Activated naive CD4-positive, alpha-beta T cell treated with anti-CD3 and anti-CD28 coated beads, Interleukin-2, amount 50 U/mL, for 24 hours (primary cell): Measurements from ENCODE around the gene CALM1.
A peak's percentile ranks its signal among the peaks of the same experiment; 100 is the strongest.
"Not testable (repeated sequence)": the region's sequence is repeated elsewhere in the genome, so short reads cannot be mapped to it uniquely, and the experiment has no call there.

Experiments
- H3K27ac Mint-ChIP-seq: one replicate; pipeline ENCODE4 v1.8.0; 2021; ENCODE audit warnings: mild to moderate bottlenecking, mixed read lengths
- H3K27me3 Mint-ChIP-seq: one replicate; pipeline ENCODE4 v1.8.0; 2021; ENCODE audit warnings: mixed read lengths
- H3K36me3 Mint-ChIP-seq: one replicate; pipeline ENCODE4 v1.8.0; 2021; ENCODE audit warnings: mixed read lengths
- H3K4me1 Mint-ChIP-seq: one replicate; pipeline ENCODE4 v1.8.0; 2021; ENCODE audit warnings: mixed read lengths
- H3K4me3 Mint-ChIP-seq: one replicate; pipeline ENCODE4 v1.8.0; 2021; ENCODE audit warnings: mild to moderate bottlenecking, mixed read lengths
- H3K9me3 Mint-ChIP-seq: one replicate; pipeline ENCODE4 v1.8.0; 2021; ENCODE audit warnings: mixed read lengths

CALM1 gene

GRCh38 chr14:90379106-90379505 is 17.7 kb upstream of the CALM1 start:
- Mint-ChIP-seq H3K27me3 (no peaks in the 10 kb centered on the region), H3K9me3 (no peaks in the 10 kb centered on the region), H3K4me3 (no peak overlapping the region), H3K27ac (peak overlapping the region; percentile 54), H3K36me3 (no peaks in the 10 kb centered on the region), H3K4me1 (peaks cover 3% of the 10 kb centered on the region)

- no peaks in the 10 kb centered on the region for H3K9me3 Mint-ChIP-seq
- H3K27ac Mint-ChIP-seq = peak overlapping the region; percentile 5
- no peak overlapping the region for H3K4me3 Mint-ChIP-seq
Measured at GRCh38 chr14:90381011-90381786, 15.6 kb upstream of the CALM1 start.

GRCh38 chr14:90381999-90382451 is 14.8 kb upstream of the CALM1 start:
- no peak overlapping the region for H3K27ac Mint-ChIP-seq
- no peaks in the 10 kb centered on the region for H3K27me3 Mint-ChIP-seq
- no peaks in the 10 kb centered on the region for H3K36me3 Mint-ChIP-seq
- no peaks in the 10 kb centered on the region for H3K9me3 Mint-ChIP-seq
- H3K4me1 Mint-ChIP-seq = peaks cover 22% of the 10 kb centered on the region
- no peak overlapping the region for H3K4me3 Mint-ChIP-seq

More at GRCh38 chr14:90381011-90381786, 15.6 kb upstream of the CALM1 start:
- H3K27me3 Mint-ChIP-seq = no peaks in the 10 kb centered on the region
- H3K4me1 Mint-ChIP-seq = peaks cover 18% of the 10 kb centered on the region
- H3K36me3 Mint-ChIP-seq = no peaks in the 10 kb centered on the region

GRCh38 chr14:90382491-90383125 is 14.2 kb upstream of the CALM1 start:
- H3K36me3 Mint-ChIP-seq = no peaks in the 10 kb centered on the region
- no peaks in the 10 kb centered on the region for H3K9me3 Mint-ChIP-seq
- no peaks in the 10 kb centered on the region for H3K27me3 Mint-ChIP-seq
- H3K27ac Mint-ChIP-seq = no peak overlapping the region
- peaks cover 22% of the 10 kb centered on the region for H3K4me1 Mint-ChIP-seq
- no peak overlapping the region for H3K4me3 Mint-ChIP-seq

- H3K9me3 Mint-ChIP-seq = no peaks in the 10 kb centered on the region
- no peaks in the 10 kb centered on the region for H3K27me3 Mint-ChIP-seq
- peaks cover 23% of the 10 kb centered on the region for H3K4me1 Mint-ChIP-seq
- no peak overlapping the region for H3K27ac Mint-ChIP-seq
- H3K36me3 Mint-ChIP-seq = no peaks in the 10 kb centered on the region
- H3K4me3 Mint-ChIP-seq = no peak overlapping the region
Measured at GRCh38 chr14:90383126-90383730, 13.6 kb upstream of the CALM1 start.

- H3K36me3 Mint-ChIP-seq = no peaks in the 10 kb centered on the region
- no peak overlapping the region for H3K4me3 Mint-ChIP-seq
- no peaks in the 10 kb centered on the region for H3K27me3 Mint-ChIP-seq
- H3K9me3 Mint-ChIP-seq = no peaks in the 10 kb centered on the region
- H3K4me1 Mint-ChIP-seq = peaks cover 30% of the 10 kb centered on the region
- no peak overlapping the region for H3K27ac Mint-ChIP-seq
Measured at GRCh38 chr14:90383731-90384542, 12.9 kb upstream of the CALM1 start.

- Mint-ChIP-seq H3K27ac (no peak overlapping the region), H3K4me1 (peaks cover 36% of the 10 kb centered on the region), H3K27me3 (no peaks in the 10 kb centered on the region), H3K4me3 (no peak overlapping the region), H3K9me3 (no peaks in the 10 kb centered on the region), H3K36me3 (no peaks in the 10 kb centered on the region)
Measured at GRCh38 chr14:90384543-90384911, 12.3 kb upstream of the CALM1 start.

GRCh38 chr14:90386321-90386720 is 10.5 kb upstream of the CALM1 start:
- Mint-ChIP-seq H3K4me1 (peaks cover 40% of the 10 kb centered on the region), H3K27me3 (no peaks in the 10 kb centered on the region), H3K36me3 (no peaks in the 10 kb centered on the region)

GRCh38 chr14:90387206-90387760 is 9.5 kb upstream of the CALM1 start:
- no peaks in the 10 kb centered on the region for H3K36me3 Mint-ChIP-seq

More at GRCh38 chr14:90386321-90386720, 10.5 kb upstream of the CALM1 start:
- Mint-ChIP-seq H3K4me3 (no peak overlapping the region), H3K9me3 (no peaks in the 10 kb centered on the region), H3K27ac (peak overlapping the region; percentile 66)

GRCh38 chr14:90388437-90388836 is 8.4 kb upstream of the CALM1 start:
- Mint-ChIP-seq H3K4me1 (peaks cover 40% of the 10 kb centered on the region), H3K36me3 (no peaks in the 10 kb centered on the region), H3K27me3 (no peaks in the 10 kb centered on the region), H3K4me3 (no peak overlapping the region), H3K27ac (peak overlapping the region; percentile 87), H3K9me3 (no peaks in the 10 kb centered on the region)

More at GRCh38 chr14:90387206-90387760, 9.5 kb upstream of the CALM1 start:
- Mint-ChIP-seq H3K27ac (no peak overlapping the region), H3K4me1 (peaks cover 40% of the 10 kb centered on the region), H3K4me3 (no peak overlapping the region), H3K27me3 (no peaks in the 10 kb centered on the region), H3K9me3 (no peaks in the 10 kb centered on the region)

GRCh38 chr14:90388982-90389381 is 7.8 kb upstream of the CALM1 start:
- Mint-ChIP-seq H3K27ac (peak overlapping the region; percentile 87), H3K4me3 (peak overlapping the region; percentile 9), H3K36me3 (no peaks in the 10 kb centered on the region), H3K27me3 (no peaks in the 10 kb centered on the region), H3K4me1 (peaks cover 39% of the 10 kb centered on the region), H3K9me3 (no peaks in the 10 kb centered on the region)

GRCh38 chr14:90393966-90394365 is 2.9 kb upstream of the CALM1 start:
- Mint-ChIP-seq H3K4me1 (peaks cover 19% of the 10 kb centered on the region), H3K4me3 (no peak overlapping the region), H3K36me3 (peaks cover 3% of the 10 kb centered on the region), H3K27me3 (no peaks in the 10 kb centered on the region), H3K9me3 (no peaks in the 10 kb centered on the region), H3K27ac (no peak overlapping the region)

- not testable (repeated sequence) for H3K36me3 Mint-ChIP-seq, H3K4me3 Mint-ChIP-seq, H3K9me3 Mint-ChIP-seq, H3K27me3 Mint-ChIP-seq, H3K27ac Mint-ChIP-seq
- peaks cover 16% of the 10 kb centered on the region for H3K4me1 Mint-ChIP-seq
Measured at GRCh38 chr14:90394782-90395181, 2.0 kb upstream of the CALM1 start.

- Mint-ChIP-seq H3K27me3 (no peaks in the 10 kb centered on the region), H3K4me1 (peaks cover 43% of the 10 kb centered on the region), H3K4me3 (peak overlapping the region; percentile 98), H3K36me3 (peaks cover 18% of the 10 kb centered on the region), H3K27ac (peak overlapping the region; percentile 93), H3K9me3 (no peaks in the 10 kb centered on the region)
Measured at GRCh38 chr14:90397425-90398314, 841 bp downstream of the CALM1 start.
